DOHH2 (cell line): ENCODE measurements around the gene DCDC2.

Source experiments
- EZH2phosphoT487 ChIP-seq: fragments of 200-600 bp; sonication (generic); IDR thresholded peaks from 2 replicates; pipeline ENCODE4 v1.6.1; 2017; ENCODE audit warnings: borderline replicate concordance, mild to moderate bottlenecking, antibody characterized with exemption, low read length, moderate library complexity, mixed read lengths
- TF ChIP-seq, protein P1 (sequence below): fragments of 200-600 bp; sonication (generic); IDR thresholded peaks from one replicate; pipeline ENCODE4 v1.5.1; 2014; ENCODE audit warnings: antibody characterized with exemption, mild to moderate bottlenecking, low read depth, low read length; ENCODE audit not compliant: poor library complexity, severe bottlenecking

DNA sequence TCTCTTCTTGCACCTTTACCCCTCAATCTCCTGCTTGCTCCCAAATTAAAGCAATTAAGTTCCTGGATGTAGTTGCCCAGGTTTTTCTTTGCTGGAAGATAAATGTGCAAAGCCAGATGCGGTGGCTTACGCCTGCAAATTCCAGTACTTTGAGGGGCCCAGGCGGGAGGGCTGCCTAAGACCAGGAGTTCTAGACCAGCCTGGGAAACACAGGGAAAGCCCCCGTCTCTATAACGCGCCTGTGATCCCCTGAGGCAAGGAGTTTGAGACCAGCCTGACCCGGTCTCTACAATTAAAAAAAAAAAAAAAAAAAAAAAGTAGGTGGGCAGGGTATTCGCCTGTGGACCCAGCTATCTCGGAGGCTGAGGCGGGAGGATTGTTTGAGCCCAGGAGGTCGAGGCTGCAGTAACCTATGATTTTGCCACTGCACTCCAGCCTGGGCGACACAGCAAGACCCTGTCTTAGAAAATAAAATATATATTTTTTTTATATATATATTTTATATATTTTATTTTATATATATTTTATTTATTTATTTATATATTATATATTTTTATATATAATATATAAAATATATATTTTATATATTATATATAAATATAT lies 461 bp upstream of the DCDC2 start:
- TF ChIP-seq EZH2phosphoT487 = no peak
- TF ChIP-seq, protein P1, sequence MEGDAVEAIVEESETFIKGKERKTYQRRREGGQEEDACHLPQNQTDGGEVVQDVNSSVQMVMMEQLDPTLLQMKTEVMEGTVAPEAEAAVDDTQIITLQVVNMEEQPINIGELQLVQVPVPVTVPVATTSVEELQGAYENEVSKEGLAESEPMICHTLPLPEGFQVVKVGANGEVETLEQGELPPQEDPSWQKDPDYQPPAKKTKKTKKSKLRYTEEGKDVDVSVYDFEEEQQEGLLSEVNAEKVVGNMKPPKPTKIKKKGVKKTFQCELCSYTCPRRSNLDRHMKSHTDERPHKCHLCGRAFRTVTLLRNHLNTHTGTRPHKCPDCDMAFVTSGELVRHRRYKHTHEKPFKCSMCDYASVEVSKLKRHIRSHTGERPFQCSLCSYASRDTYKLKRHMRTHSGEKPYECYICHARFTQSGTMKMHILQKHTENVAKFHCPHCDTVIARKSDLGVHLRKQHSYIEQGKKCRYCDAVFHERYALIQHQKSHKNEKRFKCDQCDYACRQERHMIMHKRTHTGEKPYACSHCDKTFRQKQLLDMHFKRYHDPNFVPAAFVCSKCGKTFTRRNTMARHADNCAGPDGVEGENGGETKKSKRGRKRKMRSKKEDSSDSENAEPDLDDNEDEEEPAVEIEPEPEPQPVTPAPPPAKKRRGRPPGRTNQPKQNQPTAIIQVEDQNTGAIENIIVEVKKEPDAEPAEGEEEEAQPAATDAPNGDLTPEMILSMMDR = no peak
